ENCODE data around the gene KLHL26. TPM values are rescaled to one million over a fixed set of nuclear protein-coding genes. Genes with fewer than 3 reads are reported as not detected.

The KLHL26 gene
- total and polyA plus RNA-seq, 12 donors, result 3.4 to 8.2 (median 6.3) TPM

- DNase-seq (no peak), ATAC-seq (no peak)
- H3K9me3 ChIP-seq, result no peaks in the 10 kb centered on the region
- WGBS, 2 donors, result 96 to 97% methylated on average over 58 of the region's 58 CpGs
- H3K4me1 ChIP-seq, result peaks cover 0 to 23% (median 11%) of the 10 kb centered on the region in 9 donors
- H3K36me3 ChIP-seq, result peaks cover 0 to 64% (median 20%) of the 10 kb centered on the region in 9 donors
- H3K27me3 ChIP-seq, result no peaks in the 10 kb centered on the region
- no peak overlapping the region for H3K4me3 ChIP-seq
- intact Hi-C loops (cut with DNase I), result no loop called here
- no peak for TF ChIP-seq CTCF (IDR thresholded peaks at IDR 0.05)
- no peak overlapping the region for H3K27ac ChIP-seq
Measured at GRCh38 chr19:18668744-18669523, 32.1 kb downstream of the KLHL26 start.

GRCh38 chr19:18669524-18669817 lies 32.6 kb downstream of the KLHL26 start:
- Histone ChIP-seq H3K27ac (no peak overlapping the region), H3K36me3 (peaks cover 0 to 60% (median 20%) of the 10 kb centered on the region in 9 donors), H3K27me3 (no peaks in the 10 kb centered on the region), H3K9me3 (no peaks in the 10 kb centered on the region), H3K4me1 (peaks cover 0 to 23% (median 12%) of the 10 kb centered on the region in 9 donors), H3K4me3 (no peak overlapping the region)
- 89 to 93% methylated on average over 12 of the region's 12 CpGs for WGBS, 2 donors
- intact Hi-C loops (cut with DNase I), result no loop called here
- DNase-seq, result no peak
- ATAC-seq, result no peak
- TF ChIP-seq CTCF (IDR thresholded peaks at IDR 0.05), result no peak

- H3K36me3 ChIP-seq, result peaks cover 0 to 55% (median 20%) of the 10 kb centered on the region in 9 donors
- DNase-seq, result no peak
- H3K4me1 ChIP-seq, result peaks cover 0 to 26% (median 12%) of the 10 kb centered on the region in 9 donors
- intact Hi-C loops (cut with DNase I), result loop anchor here in 6 of 10 donors (5.0 to 10.0 kb wide), 6 partner anchors 65 to 215 kb away; partner anchors contain the start of genes CRLF1 (in 1 of the 6) and UPF1 (in 1 of the 6)
- no peak for ATAC-seq
- H3K27ac ChIP-seq, result no peak overlapping the region
- no peak for TF ChIP-seq CTCF (IDR thresholded peaks at IDR 0.05)
- H3K27me3 ChIP-seq, result no peaks in the 10 kb centered on the region
- 92 to 95% methylated on average over 11 of the region's 11 CpGs for WGBS, 2 donors
- peaks cover 0 to 2% (median 0%) of the 10 kb centered on the region in 11 donors for H3K9me3 ChIP-seq
- H3K4me3 ChIP-seq, result no peak overlapping the region
Measured at GRCh38 chr19:18669883-18670282, 33.1 kb downstream of the KLHL26 start.

- Histone ChIP-seq H3K4me3 (no peak overlapping the region), H3K27me3 (no peaks in the 10 kb centered on the region), H3K4me1 (peaks cover 0 to 27% (median 12%) of the 10 kb centered on the region in 9 donors), H3K9me3 (peaks cover 0 to 3% (median 0%) of the 10 kb centered on the region in 11 donors), H3K27ac (no peak overlapping the region), H3K36me3 (peaks cover 0 to 51% (median 20%) of the 10 kb centered on the region in 9 donors)
- DNase-seq (no peak), ATAC-seq (no peak)
- intact Hi-C loops (cut with DNase I), result loop anchor here in 6 of 10 donors (5.0 to 10.0 kb wide), 6 partner anchors 66 to 216 kb away; partner anchors contain the start of genes CRLF1 (in 1 of the 6) and UPF1 (in 1 of the 6)
- no peak for TF ChIP-seq CTCF (IDR thresholded peaks at IDR 0.05)
- WGBS, 2 donors, result 87 to 90% methylated on average over 13 of the region's 13 CpGs
Measured at GRCh38 chr19:18670312-18670711, 33.5 kb downstream of the KLHL26 start.
